ENCODE data around the gene LRRC8B. TPM values are rescaled to one million over a fixed set of nuclear protein-coding genes. Genes with fewer than 3 reads are reported as not detected.
A peak's percentile ranks its signal among the peaks of the same experiment; 100 is the strongest.

The LRRC8B gene
- total and polyA plus RNA-seq, 9 of the 15 experiments (the other 6 are each of a cell fraction or from before 2014, with no cell fraction given) = 4.3 to 43.7 (median 14.4) TPM

DNA sequence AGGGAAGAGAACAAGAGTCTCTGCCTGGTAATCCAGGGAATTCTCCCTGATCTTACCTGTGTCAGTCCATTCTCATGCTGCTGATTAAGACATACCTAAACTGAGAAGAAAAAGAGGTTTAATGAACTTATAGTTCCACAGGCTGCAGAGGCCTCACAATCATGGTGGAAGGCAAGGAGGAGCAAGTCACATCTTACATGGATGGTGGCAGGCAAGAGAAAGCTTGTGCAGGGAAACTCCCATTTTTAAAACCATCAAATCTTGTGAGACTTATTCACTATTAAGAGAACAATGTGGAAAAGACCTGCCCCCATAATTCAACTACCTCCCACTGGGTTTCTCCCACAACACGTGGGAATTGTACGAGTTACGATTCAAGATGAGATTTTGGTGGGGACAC is 34.2 kb upstream of the LRRC8B start:
- no peak overlapping the region for H3K9ac ChIP-seq (ENCODE audit: insufficient read depth in 1 of 2, low read depth in 2 of 2, low read length in 2 of 2)
- H3K9me1 ChIP-seq (ENCODE audit: control insufficient read depth, insufficient read depth, low read length) = no peaks in the 10 kb centered on the region
- H3K4me1 ChIP-seq (replicated peaks in 1 of 2; ENCODE audit: control insufficient read depth in 2 of 2, insufficient read depth in 2 of 2, low read length in 2 of 2) = no peaks in the 10 kb centered on the region
- H3K36me3 ChIP-seq (ENCODE audit: control insufficient read depth, insufficient read depth, low read length) = no peaks in the 10 kb centered on the region
- ChIA-PET CTCF (ENCODE audit: low intra/inter-chr PET ratio) (no interaction called here), POLR2A (interaction anchor here (1.2 kb wide), 2 partner anchors 9 to 124 kb away, joined by 3 to 5 read pairs; no protein-coding TSS in a partner anchor)
- no peak overlapping the region for H3K4me3 ChIP-seq
- H3K9me3 ChIP-seq (replicated peaks; ENCODE audit: control insufficient read depth, insufficient read depth, low read depth, low read length) = no peaks in the 10 kb centered on the region
- intact Hi-C loops (cut with micrococcal nuclease) (no loop called here), in situ Hi-C loops (cut with MboI) (no loop called here)
- H3K4me2 ChIP-seq (ENCODE audit: insufficient read depth, low read length) = no peak overlapping the region
- no peak for ATAC-seq
- no peak overlapping the region for H2AFZ ChIP-seq (ENCODE audit: low read depth, low read length)
- TF ChIP-seq, protein P1, sequence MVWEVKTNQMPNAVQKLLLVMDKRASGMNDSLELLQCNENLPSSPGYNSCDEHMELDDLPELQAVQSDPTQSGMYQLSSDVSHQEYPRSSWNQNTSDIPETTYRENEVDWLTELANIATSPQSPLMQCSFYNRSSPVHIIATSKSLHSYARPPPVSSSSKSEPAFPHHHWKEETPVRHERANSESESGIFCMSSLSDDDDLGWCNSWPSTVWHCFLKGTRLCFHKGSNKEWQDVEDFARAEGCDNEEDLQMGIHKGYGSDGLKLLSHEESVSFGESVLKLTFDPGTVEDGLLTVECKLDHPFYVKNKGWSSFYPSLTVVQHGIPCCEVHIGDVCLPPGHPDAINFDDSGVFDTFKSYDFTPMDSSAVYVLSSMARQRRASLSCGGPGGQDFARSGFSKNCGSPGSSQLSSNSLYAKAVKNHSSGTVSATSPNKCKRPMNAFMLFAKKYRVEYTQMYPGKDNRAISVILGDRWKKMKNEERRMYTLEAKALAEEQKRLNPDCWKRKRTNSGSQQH (CRISPR knock-in tag; IDR thresholded peaks at IDR 0.05) = no peak
- TF ChIP-seq CXXC5 (CRISPR knock-in tag; IDR thresholded peaks at IDR 0.05) (no peak), NEUROD1 (IDR thresholded peaks at IDR 0.05; ENCODE audit: borderline replicate concordance, low read depth, low read length, partially characterized antibody) (no peak), ZNF431 (CRISPR knock-in tag; IDR thresholded peaks at IDR 0.05) (peak; percentile 91), LCOR (CRISPR knock-in tag; IDR thresholded peaks at IDR 0.05) (no peak), CREM (IDR thresholded peaks at IDR 0.05; ENCODE audit: low read depth) (no peak), ZSCAN29 (IDR thresholded peaks at IDR 0.05) (no peak)
- TF ChIP-seq, protein P2, sequence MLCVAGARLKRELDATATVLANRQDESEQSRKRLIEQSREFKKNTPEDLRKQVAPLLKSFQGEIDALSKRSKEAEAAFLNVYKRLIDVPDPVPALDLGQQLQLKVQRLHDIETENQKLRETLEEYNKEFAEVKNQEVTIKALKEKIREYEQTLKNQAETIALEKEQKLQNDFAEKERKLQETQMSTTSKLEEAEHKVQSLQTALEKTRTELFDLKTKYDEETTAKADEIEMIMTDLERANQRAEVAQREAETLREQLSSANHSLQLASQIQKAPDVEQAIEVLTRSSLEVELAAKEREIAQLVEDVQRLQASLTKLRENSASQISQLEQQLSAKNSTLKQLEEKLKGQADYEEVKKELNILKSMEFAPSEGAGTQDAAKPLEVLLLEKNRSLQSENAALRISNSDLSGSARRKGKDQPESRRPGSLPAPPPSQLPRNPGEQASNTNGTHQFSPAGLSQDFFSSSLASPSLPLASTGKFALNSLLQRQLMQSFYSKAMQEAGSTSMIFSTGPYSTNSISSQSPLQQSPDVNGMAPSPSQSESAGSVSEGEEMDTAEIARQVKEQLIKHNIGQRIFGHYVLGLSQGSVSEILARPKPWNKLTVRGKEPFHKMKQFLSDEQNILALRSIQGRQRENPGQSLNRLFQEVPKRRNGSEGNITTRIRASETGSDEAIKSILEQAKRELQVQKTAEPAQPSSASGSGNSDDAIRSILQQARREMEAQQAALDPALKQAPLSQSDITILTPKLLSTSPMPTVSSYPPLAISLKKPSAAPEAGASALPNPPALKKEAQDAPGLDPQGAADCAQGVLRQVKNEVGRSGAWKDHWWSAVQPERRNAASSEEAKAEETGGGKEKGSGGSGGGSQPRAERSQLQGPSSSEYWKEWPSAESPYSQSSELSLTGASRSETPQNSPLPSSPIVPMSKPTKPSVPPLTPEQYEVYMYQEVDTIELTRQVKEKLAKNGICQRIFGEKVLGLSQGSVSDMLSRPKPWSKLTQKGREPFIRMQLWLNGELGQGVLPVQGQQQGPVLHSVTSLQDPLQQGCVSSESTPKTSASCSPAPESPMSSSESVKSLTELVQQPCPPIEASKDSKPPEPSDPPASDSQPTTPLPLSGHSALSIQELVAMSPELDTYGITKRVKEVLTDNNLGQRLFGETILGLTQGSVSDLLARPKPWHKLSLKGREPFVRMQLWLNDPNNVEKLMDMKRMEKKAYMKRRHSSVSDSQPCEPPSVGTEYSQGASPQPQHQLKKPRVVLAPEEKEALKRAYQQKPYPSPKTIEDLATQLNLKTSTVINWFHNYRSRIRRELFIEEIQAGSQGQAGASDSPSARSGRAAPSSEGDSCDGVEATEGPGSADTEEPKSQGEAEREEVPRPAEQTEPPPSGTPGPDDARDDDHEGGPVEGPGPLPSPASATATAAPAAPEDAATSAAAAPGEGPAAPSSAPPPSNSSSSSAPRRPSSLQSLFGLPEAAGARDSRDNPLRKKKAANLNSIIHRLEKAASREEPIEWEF (CRISPR knock-in tag; IDR thresholded peaks at IDR 0.05) = no peak
- H3K27ac ChIP-seq (ENCODE audit: extremely low read depth, low read depth, low read length) = no peak overlapping the region
- no TSS peak for BruUV-seq (replicated peaks)
- H3K79me2 ChIP-seq (ENCODE audit: control insufficient read depth, insufficient read depth, low read length) = no peaks in the 10 kb centered on the region
- 22% methylated on average over 3 of the region's 3 CpGs for WGBS (ENCODE audit: insufficient coverage, low coverage, missing lambda C conversion rate)
- H3K27me3 ChIP-seq (ENCODE audit: control insufficient read depth in 2 of 2, insufficient read depth in 2 of 2, low read length in 2 of 2) = no peaks in the 10 kb centered on the region; a peak in 2 of 5 replicates
- H4K20me1 ChIP-seq (replicated peaks; ENCODE audit: control insufficient read depth, insufficient read depth, low read length) = no peaks in the 10 kb centered on the region
- no peak for FAIRE-seq
- DNase-seq (ENCODE audit: extremely low read depth in 1 of 4, low spot score in 3 of 4) = no peak
